Keratinocyte (primary cell): Measurements from ENCODE around the gene TMEM163. TPM values are rescaled to one million over a fixed set of nuclear protein-coding genes. Genes with fewer than 3 reads are reported as not detected.

Experiments
- DNase-seq: peaks from one replicate; pipeline ENCODE4 v3.0.0-alpha.2; 2011; ENCODE audit warnings: low read depth, missing footprints, low spot score
- FAIRE-seq: peaks from 2 replicates; lab custom pipeline; 2011; peaks lifted over from hg19 to GRCh38; lab: Jason Lieb, UNC
- H2AFZ ChIP-seq: 2 replicates; pipeline ENCODE4 v1.6.0; 2012; ENCODE audit warnings: low read length, control low read depth, inconsistent platforms; ENCODE audit not compliant: control insufficient read depth
- H3K27ac ChIP-seq: 2 replicates; pipeline ENCODE4 v1.5.1; 2011; ENCODE audit warnings: low read length; ENCODE audit not compliant: control insufficient read depth, insufficient read depth
- H3K27me3 ChIP-seq: 3 replicates; pipeline ENCODE4 v1.6.0; 2011; ENCODE audit warnings: low read length; ENCODE audit not compliant: control insufficient read depth, insufficient read depth; ENCODE audit errors: extremely low read depth
- H3K36me3 ChIP-seq, 2 experiments: 2 replicates in 1 of 2; 3 replicates in 1 of 2; pipeline ENCODE4 v1.5.1; 2011; ENCODE audit warnings: low read length in 2 of 2, mild to moderate bottlenecking in 1 of 2; ENCODE audit not compliant: control insufficient read depth in 2 of 2, insufficient read depth in 2 of 2; ENCODE audit errors: extremely low read depth in 1 of 2
- H3K4me1 ChIP-seq: 3 replicates; pipeline ENCODE4 v1.5.1; 2011; ENCODE audit warnings: low read length; ENCODE audit not compliant: control insufficient read depth, insufficient read depth; ENCODE audit errors: extremely low read depth
- H3K4me2 ChIP-seq: 3 replicates; pipeline ENCODE4 v1.6.0; 2011; ENCODE audit warnings: low read depth, low read length; ENCODE audit not compliant: control insufficient read depth, insufficient read depth; ENCODE audit errors: extremely low read depth
- H3K4me3 ChIP-seq, 3 experiments: fragments of 200-600 bp in 1 of 3; sonication (generic) in 1 of 3; 2 replicates in 2 of 3; 3 replicates in 1 of 3; pipeline ENCODE4 v1.5.1; 2011 to 2016; ENCODE audit warnings: low read length in 3 of 3, mild to moderate bottlenecking in 3 of 3, control low read depth in 2 of 3, inconsistent platforms in 1 of 3, low read depth in 1 of 3, mixed read lengths in 1 of 3, mixed run types in 1 of 3, moderate library complexity in 1 of 3; ENCODE audit not compliant: control insufficient read depth in 2 of 3, insufficient read depth in 2 of 3; ENCODE audit errors: extremely low read depth in 1 of 3
- H3K79me2 ChIP-seq: 2 replicates; pipeline ENCODE4 v1.6.0; 2012; ENCODE audit warnings: low read length; ENCODE audit not compliant: control insufficient read depth, insufficient read depth
- H3K9ac ChIP-seq: 3 replicates; pipeline ENCODE4 v1.6.0; 2011; ENCODE audit warnings: low read length; ENCODE audit not compliant: control insufficient read depth, insufficient read depth; ENCODE audit errors: extremely low read depth
- H3K9me1 ChIP-seq: 3 replicates; pipeline ENCODE4 v1.6.0; 2011; ENCODE audit warnings: low read length; ENCODE audit not compliant: control insufficient read depth, insufficient read depth; ENCODE audit errors: extremely low read depth
- H3K9me3 ChIP-seq: 2 replicates; pipeline ENCODE4 v1.5.1; 2012; ENCODE audit warnings: low read depth, low read length; ENCODE audit not compliant: control insufficient read depth
- H4K20me1 ChIP-seq: 3 replicates; pipeline ENCODE4 v1.6.0; 2011; ENCODE audit warnings: low read length; ENCODE audit not compliant: control insufficient read depth, insufficient read depth; ENCODE audit errors: extremely low read depth
- CTCF ChIP-seq, 3 experiments: IDR thresholded peaks in 1 of 3; conservative IDR thresholded peaks in 1 of 3; optimal IDR thresholded peaks in 1 of 3; 2 replicates in 2 of 3; 3 replicates in 1 of 3; pipeline versions ENCODE3 to v1.5.1; 2011; ENCODE audit warnings: low read length in 3 of 3, mild to moderate bottlenecking in 3 of 3, moderate library complexity in 2 of 3, control low read depth in 1 of 3, inconsistent platforms in 1 of 3; ENCODE audit not compliant: insufficient read depth in 2 of 3; ENCODE audit errors: extremely low read depth in 1 of 3
- EZH2 ChIP-seq: IDR thresholded peaks from one replicate; pipeline ENCODE4 v1.6.1; 2012; ENCODE audit warnings: inconsistent platforms, mild to moderate bottlenecking, low read length, moderate library complexity
- dilution Hi-C: fragments of 300-500 bp; cut with MboI; formaldehyde crosslinking; loops from one replicate; pipeline ENCODE4 v1.7.0; 2020; ENCODE audit warnings: low sequenced_read_pairs; ENCODE audit not compliant: extremely low pct_ligation_motif_present
- polyA plus RNA-seq, 5 experiments: library from polyadenylated mRNA; depleted of rRNA in 3 of 5; stranded (reverse) in 3 of 5; stranded (forward) in 1 of 5; unstranded in 1 of 5; fragments of >200 nt; gene quantifications; 1 replicate in 1 of 5; 2 replicates in 3 of 5; 3 replicates in 1 of 5; pipeline versions ENCODE4 v1.2.1 to v1.2.3, GENCODE V29; 2011 to 2012; ENCODE audit warnings: missing spikeins in 2 of 5, low read depth in 1 of 5, low replicate concordance in 1 of 5

Gene TMEM163
- polyA plus RNA-seq, 1 donor (not counting 4 experiments of a cell fraction or from before 2014, with no cell fraction given) = not detected

GRCh38 chr2:134676960-134677359 lies 41.8 kb downstream of the TMEM163 start:
- no peaks in the 10 kb centered on the region for H3K9me3 ChIP-seq
- no peak for TF ChIP-seq CTCF (optimal IDR thresholded peaks at IDR 0.05 in 1 of 3, IDR thresholded peaks at IDR 0.05 in 1 of 3, conservative IDR thresholded peaks at IDR 0.05 in 1 of 3; ENCODE audit: extremely low read depth in 1 of 3, insufficient read depth in 2 of 3, low read length in 3 of 3)
- TF ChIP-seq EZH2 = no peak
- peaks cover 4% of the 10 kb centered on the region for H3K27me3 ChIP-seq
- no peak overlapping the region for H3K4me2 ChIP-seq
- DNase-seq (no peak), FAIRE-seq (no peak)
- H3K36me3 ChIP-seq = no peaks in the 10 kb centered on the region
- no peak overlapping the region for H3K27ac ChIP-seq
- H3K79me2 ChIP-seq = no peaks in the 10 kb centered on the region
- no peak overlapping the region for H3K4me3 ChIP-seq
- H4K20me1 ChIP-seq = no peaks in the 10 kb centered on the region
- no peaks in the 10 kb centered on the region for H3K9me1 ChIP-seq
- no peak overlapping the region for H3K9ac ChIP-seq
- no peak overlapping the region for H2AFZ ChIP-seq
- H3K4me1 ChIP-seq = no peaks in the 10 kb centered on the region
- dilution Hi-C loops = no loop called here

- TF ChIP-seq EZH2 = no peak
- TF ChIP-seq CTCF (optimal IDR thresholded peaks at IDR 0.05 in 1 of 3, IDR thresholded peaks at IDR 0.05 in 1 of 3, conservative IDR thresholded peaks at IDR 0.05 in 1 of 3; ENCODE audit: extremely low read depth in 1 of 3, insufficient read depth in 2 of 3, low read length in 3 of 3) = no peak
- DNase-seq = no peak
- H3K4me3 ChIP-seq = no peak overlapping the region
- no peak overlapping the region for H2AFZ ChIP-seq
- H3K4me2 ChIP-seq = no peak overlapping the region
- H3K27ac ChIP-seq = no peak overlapping the region
- H3K27me3 ChIP-seq = no peaks in the 10 kb centered on the region
- no peak for FAIRE-seq
- no peaks in the 10 kb centered on the region for H3K79me2 ChIP-seq
- no peaks in the 10 kb centered on the region for H3K9me1 ChIP-seq
- no peaks in the 10 kb centered on the region for H3K9me3 ChIP-seq
- dilution Hi-C loops = no loop called here
- H3K36me3 ChIP-seq = no peaks in the 10 kb centered on the region
- H4K20me1 ChIP-seq = no peaks in the 10 kb centered on the region
- H3K4me1 ChIP-seq = no peaks in the 10 kb centered on the region
- no peak overlapping the region for H3K9ac ChIP-seq
These were observed 43.5 kb downstream of the TMEM163 start for GRCh38 chr2:134675314-134675713.
